Measurements from ENCODE around the gene ASB1. TPM values are rescaled to one million over a fixed set of nuclear protein-coding genes. Genes with fewer than 3 reads are reported as not detected.

ASB1 gene
- polyA plus RNA-seq, 1 of the 3 experiments (the other 2 are of a cell fraction), result 33.3 TPM

GRCh38 chr2:238406998-238407285 is 19.8 kb upstream of the ASB1 start:
- Histone ChIP-seq H3K4me2 (no peak overlapping the region), H3K27me3 (ENCODE audit: insufficient read depth) (no peaks in the 10 kb centered on the region), H2AFZ (ENCODE audit: low read depth) (no peak overlapping the region), H3K9me3 (no peaks in the 10 kb centered on the region), H3K27ac (ENCODE audit: low read depth in 2 of 2, low read length in 1 of 2) (peak overlapping the region in 1 of 2 experiments; percentile 50; a peak in 2 of 4 replicates), H3K4me3 (ENCODE audit: low read depth in 2 of 2, low read length in 1 of 2) (no peak overlapping the region), H3K9me2 (no peaks in the 10 kb centered on the region), H4K20me1 (ENCODE audit: insufficient read depth) (no peaks in the 10 kb centered on the region), H3F3A (replicated peaks; ENCODE audit: insufficient read depth) (no peaks in the 10 kb centered on the region), H3K9ac (no peak overlapping the region), H3K4me1 (ENCODE audit: control insufficient read depth in 1 of 2, insufficient read depth in 2 of 2, low read depth in 1 of 2, low read length in 1 of 2) (peaks cover 0 to 2% of the 10 kb centered on the region in 2 experiments; a peak in 1 of 4 replicates), H3K36me3 (replicated peaks in 1 of 2; ENCODE audit: control insufficient read depth in 1 of 2, insufficient read depth in 2 of 2, low read length in 1 of 2) (peaks cover under 1 to 2% of the 10 kb centered on the region in 2 experiments), H3K79me2 (ENCODE audit: insufficient read depth) (no peaks in the 10 kb centered on the region)
- no peak for DNase-seq
- ChIA-PET CTCF (no interaction called here), POLR2A (no interaction called here)
- TF ChIP-seq NRF1 (IDR thresholded peaks at IDR 0.05; ENCODE audit: low read depth, low read length) (no peak), MEF2A (IDR thresholded peaks at IDR 0.05; ENCODE audit: borderline replicate concordance, low read depth) (no peak), GABPA (IDR thresholded peaks at IDR 0.05; ENCODE audit: low read depth) (no peak), MXI1 (IDR thresholded peaks at IDR 0.05; ENCODE audit: low read depth, low read length) (no peak), FOXM1 (IDR thresholded peaks at IDR 0.05; ENCODE audit: low read depth) (no peak), RFX5 (IDR thresholded peaks at IDR 0.05; ENCODE audit: low read length) (no peak), FOSL2 (IDR thresholded peaks at IDR 0.05; ENCODE audit: borderline replicate concordance, low read depth) (no peak), FOXJ3 (CRISPR knock-in tag; IDR thresholded peaks at IDR 0.05) (no peak), RCOR1 (IDR thresholded peaks at IDR 0.05; ENCODE audit: low read length) (no peak), JUND (IDR thresholded peaks at IDR 0.05) (no peak), EP300 (IDR thresholded peaks at IDR 0.05; ENCODE audit: borderline replicate concordance in 1 of 2, low read depth in 1 of 2, low read length in 1 of 2) (no peak), CHD2 (IDR thresholded peaks at IDR 0.05; ENCODE audit: low read length, partially characterized antibody) (no peak), POLR2AphosphoS5 (IDR thresholded peaks at IDR 0.05; ENCODE audit: low read depth, low read length) (no peak), USF1 (IDR thresholded peaks at IDR 0.05; ENCODE audit: borderline replicate concordance, low read depth) (no peak), NFIC (IDR thresholded peaks at IDR 0.05; ENCODE audit: borderline replicate concordance) (no peak), ZBTB33 (IDR thresholded peaks at IDR 0.05; ENCODE audit: borderline replicate concordance, low read depth) (no peak), REST (IDR thresholded peaks at IDR 0.05; ENCODE audit: low read depth, low read length) (no peak), ELF1 (IDR thresholded peaks at IDR 0.05) (no peak), IRF3 (IDR thresholded peaks at IDR 0.05; ENCODE audit: low read depth, low read length) (no peak), GATA2 (CRISPR knock-in tag; IDR thresholded peaks at IDR 0.05) (no peak)
- WGBS (ENCODE audit: low lambda C conversion rate), result 68% methylated on average over 5 of the region's 8 CpGs

All from SK-N-SH (cell line).